Heart left ventricle (tissue), 16 donors: ENCODE results near the gene FAM219B. TPM values are rescaled to one million over a fixed set of nuclear protein-coding genes. Genes with fewer than 3 reads are reported as not detected.

ENCODE experiments used
- ATAC-seq, 4 donors: fragments of 200-7000 bp; cut with Tn5 transposase; one replicate each; pipeline ENCODE4 v1.9.1; 2020 to 2022; ENCODE audit warnings: moderate library complexity in 4 of 4, mild to moderate bottlenecking in 3 of 4, moderate number of reproducible peaks in 1 of 4
- DNase-seq, 5 donors: peaks; one replicate each; pipeline ENCODE4 v3.0.0-alpha.2; 2020
- H3K27ac ChIP-seq, 12 donors: fragments of 200-600 bp; sonication (generic) in 4 of 12; one replicate each; pipeline versions ENCODE4 v1.5.0 to v1.8.0; 2016 to 2022; ENCODE audit warnings: mild to moderate bottlenecking in 2 of 12
- H3K27me3 ChIP-seq, 9 donors: fragments of 200-600 bp; sonication (generic) in 2 of 9; one replicate each; pipeline versions ENCODE4 v1.5.1 to v1.8.0; 2016 to 2022; ENCODE audit warnings: mild to moderate bottlenecking in 3 of 9
- H3K36me3 ChIP-seq, 9 donors: fragments of 200-600 bp; sonication (generic) in 2 of 9; one replicate each; pipeline versions ENCODE4 v1.5.0 to v1.8.0; 2018 to 2022; ENCODE audit warnings: mild to moderate bottlenecking in 2 of 9
- H3K4me1 ChIP-seq, 12 donors: fragments of 200-600 bp; sonication (generic) in 4 of 12; one replicate each; pipeline versions ENCODE4 v1.5.0 to v1.8.0; 2016 to 2022; ENCODE audit warnings: mild to moderate bottlenecking in 3 of 12
- H3K4me3 ChIP-seq, 12 donors: fragments of 200-600 bp; sonication (generic) in 4 of 12; one replicate each; pipeline versions ENCODE4 v1.5.0 to v1.8.0; 2017 to 2022; ENCODE audit warnings: mild to moderate bottlenecking in 9 of 12, moderate library complexity in 4 of 12
- H3K9me3 ChIP-seq, 12 donors: fragments of 200-600 bp; sonication (generic) in 4 of 12; one replicate each; pipeline versions ENCODE4 v1.5.0 to v1.8.0; 2016 to 2022; ENCODE audit warnings: mild to moderate bottlenecking in 1 of 12
- POLR2A ChIP-seq, 2 donors: fragments of 450-650 bp; IDR thresholded peaks; one replicate each; pipeline ENCODE4 v1.6.1; 2017; ENCODE audit warnings: antibody characterized with exemption in 2 of 2, mild to moderate bottlenecking in 2 of 2, moderate library complexity in 2 of 2
- WGBS, 4 donors: extraction: QIAGEN DNeasy Blood & Tissue Kit in 2 of 4; methylation state at CpG; one replicate each; pipeline versions ENCODE4 v1.1.5 to v1.1.7; 2013 to 2018; 5-methylcytosine and 5-hydroxymethylcytosine counted together
- intact Hi-C, 10 donors: fragments of 100-400 bp; cut with DNase I; formaldehyde crosslinking; loops; one replicate each; pipeline versions ENCODE4 v1.11.1 to v1.14.2; 2022
- polyA plus RNA-seq, 2 donors: library from polyadenylated mRNA; stranded (reverse); fragments of 200-250 nt; gene quantifications; one replicate each; pipeline ENCODE4 v1.2.3, GENCODE V29; 2013
- total RNA-seq, 9 donors: library from RNA; depleted of rRNA in 2 of 9; stranded (reverse); fragments of >200 nt in 2 of 9; fragmentation: NEBNext Ultra II Directional in 3 of 9; extraction: Animal tissue kit (Norgen Biotek cat#: 25700) in 3 of 9; gene quantifications; one replicate each; pipeline versions ENCODE4 v1.1.0 to v1.2.4, GENCODE V29; 2016 to 2023
- TF ChIP-seq, protein P1 (sequence below), 12 donors: fragments of 200-600 bp; sonication (generic) in 4 of 12; IDR thresholded peaks; one replicate each; pipeline versions ENCODE4 v1.5.0 to v1.8.0; 2018 to 2022; ENCODE audit warnings: antibody characterized with exemption in 12 of 12, mild to moderate bottlenecking in 5 of 12
- donor health status: ischemic (EF 13 %, LVEDD 7.1; RV severe dilation, severe dysfunction).
- donor health status: healthy with polysubstance abuse.
- donor health status: DM: no; HTN: yes; CAD: no.
- donor health status: DM: no; HTN: no; CAD: no.
- donor health status: ischemic (EF 25% LVEDD 6.9; RV normal size, moderate dysfunction).
- donor health status: ischemic (EF 25% LVEDD 5.7; RV mildly dilated, moderate dysfunction).
- donor health status: healthy.
- donor health status: DM: yes; HTN: yes; CAD: no.
- donor health status: ischemic (EF 35%, LVEDD 5.7; RV mildly dilated, moderate dysfunction).
- donor health status: nonischemic (EF 11% LVEDD 7.7; RV severe dilation, severe dysfunction).
- donor health status: DM: yes; HTN: yes; CAD: no.
- donor health status: PGD.
- donor health status: ischemic (EF 29% LVEDD 5.4; RV normal size, mild dysfunction).
- donor health status: nonischemic (EF 23%, LVEDD 6.1; RV moderate dilation, normal function).

The FAM219B gene
- total and polyA plus RNA-seq, 11 donors: 31.3 to 110 (median 86.1) TPM

GRCh38 chr15:74867466-74868038 lies 39.1 kb downstream of the FAM219B start:
- TF ChIP-seq, protein P1, sequence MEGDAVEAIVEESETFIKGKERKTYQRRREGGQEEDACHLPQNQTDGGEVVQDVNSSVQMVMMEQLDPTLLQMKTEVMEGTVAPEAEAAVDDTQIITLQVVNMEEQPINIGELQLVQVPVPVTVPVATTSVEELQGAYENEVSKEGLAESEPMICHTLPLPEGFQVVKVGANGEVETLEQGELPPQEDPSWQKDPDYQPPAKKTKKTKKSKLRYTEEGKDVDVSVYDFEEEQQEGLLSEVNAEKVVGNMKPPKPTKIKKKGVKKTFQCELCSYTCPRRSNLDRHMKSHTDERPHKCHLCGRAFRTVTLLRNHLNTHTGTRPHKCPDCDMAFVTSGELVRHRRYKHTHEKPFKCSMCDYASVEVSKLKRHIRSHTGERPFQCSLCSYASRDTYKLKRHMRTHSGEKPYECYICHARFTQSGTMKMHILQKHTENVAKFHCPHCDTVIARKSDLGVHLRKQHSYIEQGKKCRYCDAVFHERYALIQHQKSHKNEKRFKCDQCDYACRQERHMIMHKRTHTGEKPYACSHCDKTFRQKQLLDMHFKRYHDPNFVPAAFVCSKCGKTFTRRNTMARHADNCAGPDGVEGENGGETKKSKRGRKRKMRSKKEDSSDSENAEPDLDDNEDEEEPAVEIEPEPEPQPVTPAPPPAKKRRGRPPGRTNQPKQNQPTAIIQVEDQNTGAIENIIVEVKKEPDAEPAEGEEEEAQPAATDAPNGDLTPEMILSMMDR (IDR thresholded peaks at IDR 0.05): no peak
- TF ChIP-seq POLR2A (IDR thresholded peaks at IDR 0.05): no peak
- 20 to 46% (median 32%) methylated on average over 1 of the region's 1 CpG for WGBS, 4 donors
- H3K27ac ChIP-seq: peak overlapping the region in 11 of 12 donors; percentile 58 to 97 (median 79)
- DNase-seq (no peak), ATAC-seq (no peak)
- peaks cover 0 to 15% (median 0%) of the 10 kb centered on the region in 9 donors for H3K36me3 ChIP-seq
- no peaks in the 10 kb centered on the region for H3K9me3 ChIP-seq
- no peaks in the 10 kb centered on the region for H3K27me3 ChIP-seq
- intact Hi-C loops: no loop called here
- H3K4me3 ChIP-seq: no peak overlapping the region
- peaks cover 11 to 92% (median 63%) of the 10 kb centered on the region in 12 donors for H3K4me1 ChIP-seq

DNA sequence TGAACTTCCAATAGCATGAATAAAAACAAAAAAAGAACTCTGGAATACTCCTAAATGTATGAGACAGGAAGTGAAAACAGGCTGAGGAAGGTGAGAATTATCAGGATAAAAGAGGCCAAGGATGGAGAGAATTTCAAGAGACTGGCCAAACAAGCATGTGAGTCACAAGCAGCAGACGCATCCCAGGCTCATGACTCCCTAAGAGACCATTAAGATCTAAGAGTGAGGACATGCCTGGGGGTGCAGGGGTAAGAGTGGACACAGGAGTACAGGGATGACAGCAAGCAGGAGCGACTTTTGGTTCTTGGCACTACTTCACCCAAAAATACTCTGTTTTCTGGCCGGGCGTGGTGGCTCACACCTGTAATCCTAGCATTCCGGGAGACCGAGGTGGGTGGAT lies 40.6 kb downstream of the FAM219B start:
- peak overlapping the region in 4 of 12 donors; percentile 20 to 81 (median 52) for H3K27ac ChIP-seq
- H3K4me1 ChIP-seq: peaks cover 11 to 78% (median 50%) of the 10 kb centered on the region in 12 donors

GRCh38 chr15:74865316-74865715 lies 41.3 kb downstream of the FAM219B start:
- Histone ChIP-seq H3K4me3 (no peak overlapping the region), H3K4me1 (peaks cover 5 to 70% (median 42%) of the 10 kb centered on the region in 12 donors), H3K36me3 (peaks cover 0 to 15% (median 0%) of the 10 kb centered on the region in 9 donors), H3K9me3 (no peaks in the 10 kb centered on the region), H3K27ac (no peak overlapping the region), H3K27me3 (no peaks in the 10 kb centered on the region)
- WGBS, 4 donors: 89 to 99% (median 93%) methylated on average over 2 of the region's 2 CpGs
- DNase-seq (no peak), ATAC-seq (no peak)
- no peak for TF ChIP-seq POLR2A (IDR thresholded peaks at IDR 0.05)
- TF ChIP-seq, protein P1 (IDR thresholded peaks at IDR 0.05): no peak
- intact Hi-C loops: no loop called here

More for the DNA sequence above, 40.6 kb downstream of the FAM219B start:
- H3K36me3 ChIP-seq: peaks cover 0 to 15% (median 0%) of the 10 kb centered on the region in 9 donors
- ATAC-seq (no peak), DNase-seq (no peak)
- no peaks in the 10 kb centered on the region for H3K27me3 ChIP-seq
- intact Hi-C loops: no loop called here
- no peaks in the 10 kb centered on the region for H3K9me3 ChIP-seq
- WGBS, 4 donors: 68 to 80% (median 71%) methylated on average over 6 of the region's 6 CpGs
- TF ChIP-seq, protein P1 (IDR thresholded peaks at IDR 0.05): no peak
- TF ChIP-seq POLR2A (IDR thresholded peaks at IDR 0.05): no peak
- H3K4me3 ChIP-seq: no peak overlapping the region

GRCh38 chr15:74864296-74864695 lies 42.4 kb downstream of the FAM219B start:
- DNase-seq: no peak
- no peak for ATAC-seq
- Histone ChIP-seq H3K9me3 (no peaks in the 10 kb centered on the region), H3K4me3 (no peak overlapping the region), H3K27me3 (no peaks in the 10 kb centered on the region), H3K27ac (no peak overlapping the region), H3K36me3 (peaks cover 0 to 15% (median 0%) of the 10 kb centered on the region in 9 donors), H3K4me1 (peaks cover 1 to 70% (median 37%) of the 10 kb centered on the region in 12 donors)
- 82 to 92% (median 88%) methylated on average over 6 of the region's 6 CpGs for WGBS, 4 donors
- TF ChIP-seq, protein P1 (IDR thresholded peaks at IDR 0.05): no peak
- no peak for TF ChIP-seq POLR2A (IDR thresholded peaks at IDR 0.05)
- intact Hi-C loops: no loop called here
